ENCODE measurements around the gene ZNF536. TPM values are rescaled to one million over a fixed set of nuclear protein-coding genes. Genes with fewer than 3 reads are reported as not detected.

Gene ZNF536
- total and polyA plus RNA-seq, 2 donors (not counting 3 experiments of a cell fraction or from before 2014, with no cell fraction given): not detected

DNA sequence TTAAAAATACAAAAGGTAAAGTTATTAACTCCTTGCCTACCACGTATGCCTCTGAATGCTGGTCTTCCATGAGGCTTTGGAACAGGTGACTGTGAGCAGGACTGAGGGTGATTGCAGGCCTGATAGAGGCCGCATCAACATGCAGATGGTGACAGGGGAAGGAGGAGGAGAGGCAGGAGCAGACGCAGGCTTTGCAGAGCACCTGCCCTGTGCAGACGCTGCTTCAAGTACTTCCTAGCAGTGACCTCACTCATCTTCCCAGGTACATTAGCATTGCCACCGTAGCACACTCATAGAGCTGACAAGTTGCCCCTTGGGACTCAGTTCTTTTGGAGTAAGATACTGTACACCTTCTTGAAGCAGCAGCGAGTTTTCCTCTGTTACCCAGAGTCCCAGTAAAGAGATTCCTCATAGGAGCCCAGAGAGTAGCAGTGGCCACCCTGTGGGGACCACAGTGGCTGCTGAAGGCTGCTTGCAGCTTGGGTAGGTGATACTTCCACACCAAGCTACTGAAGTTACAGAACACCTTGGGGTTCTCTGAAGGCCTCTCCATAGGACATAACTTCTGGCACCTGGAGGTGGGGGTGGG lies 56.0 kb downstream of the ZNF536 start:
- DNase-seq (ENCODE audit: low read depth, low spot score) (no peak), FAIRE-seq (no peak)
- Histone ChIP-seq H3K9me1 (replicated peaks; ENCODE audit: control insufficient read depth, extremely low read depth, insufficient read depth, low read length) (no peaks in the 10 kb centered on the region), H3K79me2 (ENCODE audit: control insufficient read depth, insufficient read depth, low read length) (no peaks in the 10 kb centered on the region), H3K9me3 (replicated peaks; ENCODE audit: control insufficient read depth, insufficient read depth, low read length) (peaks cover 9% of the 10 kb centered on the region), H3K4me3 (replicated peaks in 1 of 3; ENCODE audit: insufficient read depth in 1 of 3, low read depth in 1 of 3, low read length in 3 of 3) (no peak overlapping the region), H3K4me2 (ENCODE audit: insufficient read depth, low read length) (no peak overlapping the region), H3K9ac (replicated peaks; ENCODE audit: extremely low read depth, insufficient read depth, low read length) (no peak overlapping the region), H3K27ac (ENCODE audit: insufficient read depth, low read depth, low read length) (no peak overlapping the region), H2AFZ (ENCODE audit: low read depth, low read length) (no peak overlapping the region), H3K27me3 (ENCODE audit: control insufficient read depth in 2 of 2, insufficient read depth in 2 of 2, low read length in 2 of 2) (no peaks in the 10 kb centered on the region), H3K4me1 (ENCODE audit: control insufficient read depth, extremely low read depth, insufficient read depth, low read length) (no peaks in the 10 kb centered on the region), H4K20me1 (replicated peaks; ENCODE audit: control insufficient read depth, extremely low read depth, insufficient read depth, low read length) (no peaks in the 10 kb centered on the region), H3K36me3 (ENCODE audit: control insufficient read depth in 2 of 2, extremely low read depth in 1 of 2, insufficient read depth in 2 of 2, low read length in 2 of 2) (no peaks in the 10 kb centered on the region)
- dilution Hi-C loops (cut with MboI; ENCODE audit: extremely low pct_ligation_motif_present, low sequenced_read_pairs): no loop called here
- intact Hi-C loops (cut with micrococcal nuclease): no loop called here
- CTCF ChIA-PET: no interaction called here
- POLR2A ChIA-PET: no interaction called here
- TF ChIP-seq CTCF (IDR thresholded peaks at IDR 0.05; ENCODE audit: extremely low read depth in 1 of 2, insufficient read depth in 1 of 2, low read depth in 1 of 2, low read length in 2 of 2) (no peak), JUN (IDR thresholded peaks at IDR 0.05; ENCODE audit: borderline replicate concordance, insufficient read depth, insufficient read length, low read depth) (no peak), EZH2 (IDR thresholded peaks at IDR 0.05; ENCODE audit: borderline replicate concordance, low read depth, low read length, severe bottlenecking) (no peak), POLR2AphosphoS5 (IDR thresholded peaks at IDR 0.05; ENCODE audit: insufficient read depth, low read depth, low read length) (no peak), POLR2A (IDR thresholded peaks at IDR 0.05; ENCODE audit: low read depth, low read length) (no peak), GATA2 (IDR thresholded peaks at IDR 0.05; ENCODE audit: insufficient read depth, insufficient read length, low read depth, low read length) (no peak), FOS (IDR thresholded peaks at IDR 0.05; ENCODE audit: borderline replicate concordance, insufficient read depth, low read length) (no peak), MYC (IDR thresholded peaks at IDR 0.05; ENCODE audit: low read depth, low read length) (no peak), MAX (IDR thresholded peaks at IDR 0.05; ENCODE audit: insufficient read depth, insufficient read length) (no peak)
- BruUV-seq (replicated peaks): no TSS peak
